Loucy (cell line): Measurements from ENCODE around the gene APH1A.

Source experiments
- H2AFZ ChIP-seq: fragments of 200-600 bp; sonication (generic); 2 replicates; pipeline ENCODE4 v1.6.0; 2016; ENCODE audit warnings: antibody characterized with exemption, mild to moderate bottlenecking, low read length, moderate library complexity
- H3F3A ChIP-seq: fragments of 200-600 bp; 2 replicates; pipeline ENCODE4 v1.6.0; 2016; ENCODE audit warnings: antibody characterized with exemption, low read depth, mild to moderate bottlenecking
- H3K27me3 ChIP-seq: fragments of 200-600 bp; sonication (generic); 2 replicates; pipeline ENCODE4 v1.6.1; 2014; ENCODE audit warnings: low read length, mild to moderate bottlenecking; ENCODE audit not compliant: insufficient read depth, poor library complexity, severe bottlenecking
- H3K36me3 ChIP-seq: fragments of 200-600 bp; sonication (generic); 2 replicates; pipeline ENCODE4 v1.6.1; 2016; ENCODE audit warnings: low read length; ENCODE audit not compliant: insufficient read depth
- H3K4me1 ChIP-seq: fragments of 200-600 bp; sonication (generic); 2 replicates; pipeline ENCODE4 v1.5.1; 2014; ENCODE audit warnings: low read length, mild to moderate bottlenecking; ENCODE audit not compliant: insufficient read depth, poor library complexity, severe bottlenecking
- H3K4me2 ChIP-seq: fragments of 200-600 bp; sonication (generic); 2 replicates; pipeline ENCODE4 v1.6.0; 2014; ENCODE audit warnings: antibody characterized with exemption, low read length, low read depth, mild to moderate bottlenecking; ENCODE audit not compliant: poor library complexity, severe bottlenecking
- H3K4me3 ChIP-seq: fragments of 200-600 bp; sonication (generic); 2 replicates; pipeline ENCODE4 v1.5.1; 2014; ENCODE audit warnings: low read length, mild to moderate bottlenecking, mixed read lengths; ENCODE audit not compliant: poor library complexity, severe bottlenecking
- H3K79me2 ChIP-seq: fragments of 200-600 bp; sonication (generic); 2 replicates; pipeline ENCODE4 v1.6.1; 2014; ENCODE audit warnings: low read length; ENCODE audit not compliant: insufficient read depth
- H3K9ac ChIP-seq: fragments of 200-600 bp; sonication (generic); 2 replicates; pipeline ENCODE4 v1.6.0; 2014; ENCODE audit warnings: mild to moderate bottlenecking, low read depth, low read length, moderate library complexity; ENCODE audit not compliant: poor library complexity, severe bottlenecking
- H3K9me2 ChIP-seq: fragments of 200-600 bp; sonication (generic); replicated peaks from 2 replicates; pipeline ENCODE4 v1.6.1; 2016; ENCODE audit warnings: low read depth, low read length, mixed read lengths
- H3K9me3 ChIP-seq: fragments of 200-600 bp; sonication (generic); 2 replicates; pipeline ENCODE4 v1.6.1; 2014; ENCODE audit warnings: mild to moderate bottlenecking, antibody characterized with exemption, low read length, low read depth; ENCODE audit not compliant: insufficient read depth
- H4K20me1 ChIP-seq: fragments of 200-600 bp; sonication (generic); 2 replicates; pipeline ENCODE4 v1.6.0; 2014; ENCODE audit warnings: antibody characterized with exemption, low read length, mild to moderate bottlenecking; ENCODE audit not compliant: insufficient read depth, poor library complexity, severe bottlenecking
- EZH2phosphoT487 ChIP-seq: fragments of 200-600 bp; IDR thresholded peaks from 2 replicates; pipeline ENCODE4 v1.6.1; 2018; ENCODE audit warnings: antibody characterized with exemption, mild to moderate bottlenecking, moderate library complexity, borderline replicate concordance
- TF ChIP-seq, protein P1 (sequence below): fragments of 200-600 bp; sonication (generic); conservative IDR thresholded peaks from 2 replicates; pipeline ENCODE4 v1.5.1; 2014; ENCODE audit warnings: mild to moderate bottlenecking, antibody characterized with exemption, low read length

APH1A gene

DNA sequence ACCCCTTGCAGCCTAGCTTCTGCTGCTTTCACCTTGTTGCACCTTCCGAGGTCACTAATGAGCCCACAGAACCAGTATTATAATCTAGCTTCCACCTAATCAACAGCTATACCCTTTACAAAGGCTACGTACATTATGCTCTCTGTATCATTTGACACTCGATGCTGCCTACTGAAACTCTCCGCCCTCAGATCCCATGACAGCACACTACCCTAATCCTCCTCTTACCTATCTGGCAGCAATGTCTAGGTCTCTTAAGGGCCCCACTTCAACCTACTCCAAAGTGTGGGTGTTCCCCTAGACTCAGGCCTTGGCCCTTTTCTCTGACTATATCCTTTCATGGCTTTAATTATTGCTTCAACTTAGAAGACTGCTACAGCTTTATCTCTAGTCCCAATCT lies 20.0 kb upstream of the APH1A start:
- no peak overlapping the region for H3K4me2 ChIP-seq
- TF ChIP-seq, protein P1, sequence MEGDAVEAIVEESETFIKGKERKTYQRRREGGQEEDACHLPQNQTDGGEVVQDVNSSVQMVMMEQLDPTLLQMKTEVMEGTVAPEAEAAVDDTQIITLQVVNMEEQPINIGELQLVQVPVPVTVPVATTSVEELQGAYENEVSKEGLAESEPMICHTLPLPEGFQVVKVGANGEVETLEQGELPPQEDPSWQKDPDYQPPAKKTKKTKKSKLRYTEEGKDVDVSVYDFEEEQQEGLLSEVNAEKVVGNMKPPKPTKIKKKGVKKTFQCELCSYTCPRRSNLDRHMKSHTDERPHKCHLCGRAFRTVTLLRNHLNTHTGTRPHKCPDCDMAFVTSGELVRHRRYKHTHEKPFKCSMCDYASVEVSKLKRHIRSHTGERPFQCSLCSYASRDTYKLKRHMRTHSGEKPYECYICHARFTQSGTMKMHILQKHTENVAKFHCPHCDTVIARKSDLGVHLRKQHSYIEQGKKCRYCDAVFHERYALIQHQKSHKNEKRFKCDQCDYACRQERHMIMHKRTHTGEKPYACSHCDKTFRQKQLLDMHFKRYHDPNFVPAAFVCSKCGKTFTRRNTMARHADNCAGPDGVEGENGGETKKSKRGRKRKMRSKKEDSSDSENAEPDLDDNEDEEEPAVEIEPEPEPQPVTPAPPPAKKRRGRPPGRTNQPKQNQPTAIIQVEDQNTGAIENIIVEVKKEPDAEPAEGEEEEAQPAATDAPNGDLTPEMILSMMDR: no peak
- TF ChIP-seq EZH2phosphoT487: no peak
- no peaks in the 10 kb centered on the region for H3K9me2 ChIP-seq
- H2AFZ ChIP-seq: no peak overlapping the region
- peaks cover 13% of the 10 kb centered on the region; the same call in 1 of the 2 replicates for H3K36me3 ChIP-seq
- H3F3A ChIP-seq: no peaks in the 10 kb centered on the region
- H3K79me2 ChIP-seq: peaks cover 12% of the 10 kb centered on the region
- H3K9me3 ChIP-seq: no peaks in the 10 kb centered on the region
- peaks cover 10% of the 10 kb centered on the region for H3K4me1 ChIP-seq
- H3K27me3 ChIP-seq: no peaks in the 10 kb centered on the region
- H3K9ac ChIP-seq: no peak overlapping the region
- no peaks in the 10 kb centered on the region for H4K20me1 ChIP-seq
- no peak overlapping the region for H3K4me3 ChIP-seq

DNA sequence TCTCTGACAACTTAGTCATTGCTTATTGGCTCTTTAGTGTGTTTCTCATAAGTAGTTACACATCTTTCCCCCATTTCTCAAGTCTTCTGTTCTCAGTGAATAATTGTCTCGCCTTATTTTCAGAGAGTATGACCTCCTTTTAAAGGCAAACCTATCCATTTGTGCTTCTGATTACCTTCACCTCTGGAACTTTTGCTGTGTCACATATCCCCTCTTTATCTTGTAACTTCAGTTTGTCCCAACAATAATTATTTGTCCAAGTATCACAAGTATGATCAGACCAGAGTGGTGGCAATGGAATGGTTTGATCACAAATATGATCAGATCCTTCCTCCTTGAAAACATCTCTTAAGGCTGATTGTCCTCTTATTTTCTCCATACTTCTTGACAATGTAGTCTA lies 19.6 kb upstream of the APH1A start:
- H3K4me2 ChIP-seq: no peak overlapping the region
- no peak overlapping the region for H3K9ac ChIP-seq
- H3K9me2 ChIP-seq: no peaks in the 10 kb centered on the region
- no peak overlapping the region for H3K4me3 ChIP-seq
- no peaks in the 10 kb centered on the region for H3K9me3 ChIP-seq
- H3K79me2 ChIP-seq: peaks cover 14% of the 10 kb centered on the region; the same call in 1 of the 2 replicates
- no peaks in the 10 kb centered on the region for H3K27me3 ChIP-seq
- peaks cover 13% of the 10 kb centered on the region; the same call in 1 of the 2 replicates for H3K36me3 ChIP-seq
- H4K20me1 ChIP-seq: no peaks in the 10 kb centered on the region
- peaks cover 8% of the 10 kb centered on the region for H3K4me1 ChIP-seq
- no peaks in the 10 kb centered on the region for H3F3A ChIP-seq
- TF ChIP-seq, protein P1: no peak
- no peak for TF ChIP-seq EZH2phosphoT487
- no peak overlapping the region for H2AFZ ChIP-seq

DNA sequence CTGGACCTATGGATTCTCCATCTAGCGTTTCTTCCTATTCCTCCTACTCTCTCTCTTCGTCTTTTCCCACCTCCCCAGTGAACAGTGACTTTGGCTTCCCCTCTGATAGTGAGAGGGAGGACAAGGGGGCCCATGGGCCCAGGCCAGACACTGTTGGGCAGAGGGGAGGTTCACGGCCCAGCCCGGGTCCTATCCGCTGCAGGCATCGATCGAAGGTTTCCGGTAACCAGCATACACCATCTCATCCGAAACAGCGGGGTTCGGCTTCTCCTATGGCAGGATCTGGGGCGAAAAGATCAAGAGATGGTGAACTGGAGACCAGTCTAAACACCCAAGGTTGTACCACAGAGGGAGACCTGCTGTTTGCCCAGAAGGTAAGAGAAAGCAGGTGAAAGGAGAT lies 14.4 kb upstream of the APH1A start:
- H3K9ac ChIP-seq: peak overlapping the region; percentile 61

More for the DNA sequence above, 14.4 kb upstream of the APH1A start:
- no peak overlapping the region for H2AFZ ChIP-seq
- no peaks in the 10 kb centered on the region for H3K9me3 ChIP-seq
- no peaks in the 10 kb centered on the region for H4K20me1 ChIP-seq
- H3K4me3 ChIP-seq: peak overlapping the region; percentile 86
- H3F3A ChIP-seq: no peaks in the 10 kb centered on the region
- H3K9me2 ChIP-seq: no peaks in the 10 kb centered on the region
- peaks cover 14% of the 10 kb centered on the region for H3K4me1 ChIP-seq
- no peaks in the 10 kb centered on the region for H3K27me3 ChIP-seq
- H3K79me2 ChIP-seq: peaks cover 24% of the 10 kb centered on the region
- H3K4me2 ChIP-seq: peak overlapping the region; percentile 100
- no peak for TF ChIP-seq EZH2phosphoT487
- TF ChIP-seq, protein P1: no peak
- H3K36me3 ChIP-seq: peaks cover 13% of the 10 kb centered on the region; the same call in 1 of the 2 replicates
